H1 (cell line): ENCODE data around the gene PLPPR3. TPM values are rescaled to one million over a fixed set of nuclear protein-coding genes. Genes with fewer than 3 reads are reported as not detected.

Experiments
- BACH1 ChIP-seq: IDR thresholded peaks from 2 replicates; pipeline ENCODE4 v1.6.1; 2012; ENCODE audit warnings: low read length, improper control_type of control experiment
- BCL11A ChIP-seq, 2 experiments: IDR thresholded peaks; one replicate each; pipeline ENCODE4 v1.6.1; 2011; ENCODE audit warnings: low read depth in 2 of 2, low read length in 2 of 2, mild to moderate bottlenecking in 2 of 2
- BRCA1 ChIP-seq: IDR thresholded peaks from 2 replicates; pipeline ENCODE4 v1.6.1; 2012; ENCODE audit warnings: low read depth, low read length, improper control_type of control experiment
- CBX5 ChIP-seq: fragments of 300-800, 300-1000 bp; sonication (generic); IDR thresholded peaks from 2 replicates; pipeline ENCODE4 v1.7.1; 2016; ENCODE audit warnings: antibody characterized with exemption, low read length, low read depth
- CHD7 ChIP-seq: fragments of 300-600 bp; sonication (generic); IDR thresholded peaks from 2 replicates; pipeline ENCODE4 v1.7.1; 2012; ENCODE audit warnings: low read length, moderate library complexity, mild to moderate bottlenecking, inconsistent platforms; ENCODE audit not compliant: insufficient replicate concordance
- SRF ChIP-seq: IDR thresholded peaks from 2 replicates; pipeline ENCODE4 v1.6.1; 2011; ENCODE audit warnings: mild to moderate bottlenecking, low read depth, low read length, moderate library complexity
- TBP ChIP-seq: IDR thresholded peaks from 2 replicates; pipeline ENCODE4 v1.6.1; 2011; ENCODE audit warnings: low read depth, low read length, improper control_type of control experiment
- polyA plus RNA-seq, 7 experiments: library from polyadenylated mRNA; depleted of rRNA in 3 of 7; stranded (reverse) in 5 of 7; unstranded in 2 of 7; fragments of >200 nt in 5 of 7; fragments of 200-250 nt in 2 of 7; gene quantifications; 1 replicate in 5 of 7; 2 replicates in 1 of 7; 4 replicates in 1 of 7; pipeline versions ENCODE4 v1.2.1 to v1.2.3, GENCODE V29; 2011 to 2013; ENCODE audit warnings: missing spikeins in 2 of 7, mixed read lengths in 2 of 7
- total RNA-seq: library from RNA; stranded (reverse); fragmentation: NEBNext Ultra II Directional; extraction: Animal tissue kit (Norgen Biotek cat#: 25700); gene quantifications from 2 replicates; pipeline ENCODE4 v1.2.1, GENCODE V29; 2021

PLPPR3 gene
- total and polyA plus RNA-seq, 2 of the 8 experiments (the other 6 are each of a cell fraction or from before 2014, with no cell fraction given): 71.7 to 76.4 TPM

- no peak for TF ChIP-seq BCL11A (IDR thresholded peaks at IDR 0.05; ENCODE audit: low read depth in 2 of 2, low read length in 2 of 2)
- no peak for TF ChIP-seq CHD7
- TF ChIP-seq CBX5: no peak
- no peak for TF ChIP-seq BACH1
- no peak for TF ChIP-seq TBP
- no peak for TF ChIP-seq BRCA1
- TF ChIP-seq SRF: no peak
Observed at GRCh38 chr19:840519-841206, 18.9 kb upstream of the PLPPR3 start, which contains the start of gene PRTN3 (continued).
